Transverse colon (tissue), 4 donors: ENCODE measurements around the gene APOBEC3H. TPM values are rescaled to one million over a fixed set of nuclear protein-coding genes. Genes with fewer than 3 reads are reported as not detected.

Experiments used
- DNase-seq: peaks from one replicate; pipeline ENCODE4 v3.0.0-alpha.2; 2019
- H3K27ac ChIP-seq, 4 donors: fragments of 200-600 bp; sonication (generic); 2 replicates each; pipeline ENCODE4 v1.5.1; 2016 to 2018; ENCODE audit warnings: inconsistent platforms in 4 of 4
- H3K27me3 ChIP-seq: fragments of 200-600 bp; sonication (generic); 2 replicates; pipeline ENCODE4 v1.5.1; 2017; ENCODE audit warnings: inconsistent platforms
- H3K36me3 ChIP-seq, 4 donors: fragments of 200-600 bp; sonication (generic); 2 replicates each; pipeline ENCODE4 v1.5.1; 2017 to 2019; ENCODE audit warnings: inconsistent platforms in 4 of 4
- H3K4me1 ChIP-seq, 4 donors: fragments of 200-600 bp; sonication (generic); 2 replicates each; pipeline ENCODE4 v1.5.1; 2017 to 2020; ENCODE audit warnings: inconsistent platforms in 4 of 4
- H3K4me3 ChIP-seq, 4 donors: fragments of 200-600 bp; sonication (generic); 1 replicate in 1 of 4; 2 replicates in 3 of 4; pipeline versions ENCODE4 v1.5.1 to v1.6.1; 2017 to 2019; ENCODE audit warnings: inconsistent platforms in 4 of 4
- H3K9me3 ChIP-seq, 2 donors: fragments of 200-600 bp; sonication (generic); 2 replicates each; pipeline ENCODE4 v1.5.1; 2017 to 2019; ENCODE audit warnings: inconsistent platforms in 2 of 2
- EP300 ChIP-seq: sonication (generic); formaldehyde crosslinking; IDR thresholded peaks from one replicate; pipeline ENCODE4 v1.6.1; 2017; ENCODE audit warnings: antibody characterized with exemption, low read depth
- POLR2A ChIP-seq: fragments of 450-650 bp; IDR thresholded peaks from one replicate; pipeline ENCODE4 v1.6.1; 2016; ENCODE audit warnings: antibody characterized with exemption, mild to moderate bottlenecking, moderate library complexity
- POLR2AphosphoS5 ChIP-seq, 3 donors: sonication (generic); formaldehyde crosslinking; IDR thresholded peaks; one replicate each; pipeline ENCODE4 v1.6.1; 2016; ENCODE audit warnings: antibody characterized with exemption in 3 of 3
- WGBS, 2 donors: methylation state at CpG; one replicate each; pipeline ENCODE4 v1.1.5; 2018; ENCODE audit warnings: low coverage in 1 of 2; 5-methylcytosine and 5-hydroxymethylcytosine counted together
- in situ Hi-C, 4 donors: fragments of 200-750 bp; cut with MboI; loops; one replicate each; pipeline versions ENCODE4 v1.15.0 to v1.15.1; 2017; ENCODE audit warnings: low sequenced_read_pairs in 3 of 4, low pct_ligation_motif_present in 1 of 4, low pct_unique_long_range_greater_than_20kb in 1 of 4
- intact Hi-C: fragments of 100-400 bp; cut with DNase I; formaldehyde crosslinking; loops from one replicate; pipeline ENCODE4 v1.15.1; 2023; ENCODE audit warnings: low total_unique reads
- total RNA-seq, 4 donors: library from RNA; depleted of rRNA; stranded (reverse); fragments of >200 nt; gene quantifications; one replicate each; pipeline ENCODE4 v1.1.0, GENCODE V29; 2016
- TF ChIP-seq, protein P1 (sequence below), 5 experiments: fragments of 200-600 bp in 3 of 5; fragments of 450-650 bp in 2 of 5; sonication (generic) in 3 of 5; IDR thresholded peaks; 1 replicate in 2 of 5; 2 replicates in 3 of 5; pipeline ENCODE4 v1.5.1; 2016 to 2017; ENCODE audit warnings: antibody characterized with exemption in 5 of 5, inconsistent platforms in 3 of 5, mild to moderate bottlenecking in 2 of 5, moderate library complexity in 1 of 5

Gene APOBEC3H
- total RNA-seq, 4 donors from 2014 or later = 0.41 to 2.1 TPM; not detected in 2

GRCh38 chr22:39130152-39130704, 33.2 kb downstream of the APOBEC3H start:
- no peaks in the 10 kb centered on the region for H3K36me3 ChIP-seq
- in situ Hi-C loops = no loop called here
- no peaks in the 10 kb centered on the region for H3K9me3 ChIP-seq
- no peak for TF ChIP-seq POLR2AphosphoS5 (IDR thresholded peaks at IDR 0.05)
- TF ChIP-seq, protein P1, sequence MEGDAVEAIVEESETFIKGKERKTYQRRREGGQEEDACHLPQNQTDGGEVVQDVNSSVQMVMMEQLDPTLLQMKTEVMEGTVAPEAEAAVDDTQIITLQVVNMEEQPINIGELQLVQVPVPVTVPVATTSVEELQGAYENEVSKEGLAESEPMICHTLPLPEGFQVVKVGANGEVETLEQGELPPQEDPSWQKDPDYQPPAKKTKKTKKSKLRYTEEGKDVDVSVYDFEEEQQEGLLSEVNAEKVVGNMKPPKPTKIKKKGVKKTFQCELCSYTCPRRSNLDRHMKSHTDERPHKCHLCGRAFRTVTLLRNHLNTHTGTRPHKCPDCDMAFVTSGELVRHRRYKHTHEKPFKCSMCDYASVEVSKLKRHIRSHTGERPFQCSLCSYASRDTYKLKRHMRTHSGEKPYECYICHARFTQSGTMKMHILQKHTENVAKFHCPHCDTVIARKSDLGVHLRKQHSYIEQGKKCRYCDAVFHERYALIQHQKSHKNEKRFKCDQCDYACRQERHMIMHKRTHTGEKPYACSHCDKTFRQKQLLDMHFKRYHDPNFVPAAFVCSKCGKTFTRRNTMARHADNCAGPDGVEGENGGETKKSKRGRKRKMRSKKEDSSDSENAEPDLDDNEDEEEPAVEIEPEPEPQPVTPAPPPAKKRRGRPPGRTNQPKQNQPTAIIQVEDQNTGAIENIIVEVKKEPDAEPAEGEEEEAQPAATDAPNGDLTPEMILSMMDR (IDR thresholded peaks at IDR 0.05) = no peak
- no peak for TF ChIP-seq EP300
- no peak for TF ChIP-seq POLR2A
- DNase-seq = no peak
- no peaks in the 10 kb centered on the region for H3K27me3 ChIP-seq
- intact Hi-C loops = loop anchor here (10.0 kb wide), 1 partner anchor 265 kb away; no protein-coding TSS in a partner anchor
- H3K4me3 ChIP-seq = no peak overlapping the region
- WGBS, 2 donors = 87 to 88% methylated on average over 3 to 8 of the region's 8 CpGs
- H3K4me1 ChIP-seq = peaks cover 9 to 29% (median 20%) of the 10 kb centered on the region in 4 donors
- peak overlapping the region in 1 of 4 donors; percentile 64 for H3K27ac ChIP-seq

- Histone ChIP-seq H3K4me1 (peaks cover 9 to 29% (median 20%) of the 10 kb centered on the region in 4 donors), H3K4me3 (no peak overlapping the region), H3K36me3 (no peaks in the 10 kb centered on the region), H3K27ac (peak overlapping the region; percentile 30 to 64 (median 48)), H3K27me3 (no peaks in the 10 kb centered on the region), H3K9me3 (no peaks in the 10 kb centered on the region)
- in situ Hi-C loops = no loop called here
- DNase-seq = no peak
- WGBS, 2 donors = 54 to 69% methylated on average over 4 to 22 of the region's 24 CpGs
- intact Hi-C loops = loop anchor here (10.0 kb wide), 1 partner anchor 266 kb away; no protein-coding TSS in a partner anchor
- no peak for TF ChIP-seq POLR2A
- no peak for TF ChIP-seq POLR2AphosphoS5 (IDR thresholded peaks at IDR 0.05)
- no peak for TF ChIP-seq EP300
- TF ChIP-seq, protein P1 (IDR thresholded peaks at IDR 0.05) = no peak
Observed at GRCh38 chr22:39130892-39131855, 34.1 kb downstream of the APOBEC3H start.

- no peak overlapping the region for H3K4me3 ChIP-seq
- no peak overlapping the region for H3K27ac ChIP-seq
- intact Hi-C loops = loop anchor here (10.0 kb wide), 1 partner anchor 267 kb away; no protein-coding TSS in a partner anchor
- no peak for DNase-seq
- no peaks in the 10 kb centered on the region for H3K27me3 ChIP-seq
- H3K4me1 ChIP-seq = peaks cover 9 to 29% (median 20%) of the 10 kb centered on the region in 4 donors
- H3K36me3 ChIP-seq = no peaks in the 10 kb centered on the region
- in situ Hi-C loops = no loop called here
- no peaks in the 10 kb centered on the region for H3K9me3 ChIP-seq
- no peak for TF ChIP-seq POLR2A
- TF ChIP-seq, protein P1 (IDR thresholded peaks at IDR 0.05) = no peak
- no peak for TF ChIP-seq POLR2AphosphoS5 (IDR thresholded peaks at IDR 0.05)
- TF ChIP-seq EP300 = no peak
- WGBS, 2 donors = 81% methylated on average over 6 of the region's 6 CpGs; no CpG with 5 or more reads in 1 of the 2 donors
Observed at GRCh38 chr22:39132281-39132680, 35.2 kb downstream of the APOBEC3H start.

DNA sequence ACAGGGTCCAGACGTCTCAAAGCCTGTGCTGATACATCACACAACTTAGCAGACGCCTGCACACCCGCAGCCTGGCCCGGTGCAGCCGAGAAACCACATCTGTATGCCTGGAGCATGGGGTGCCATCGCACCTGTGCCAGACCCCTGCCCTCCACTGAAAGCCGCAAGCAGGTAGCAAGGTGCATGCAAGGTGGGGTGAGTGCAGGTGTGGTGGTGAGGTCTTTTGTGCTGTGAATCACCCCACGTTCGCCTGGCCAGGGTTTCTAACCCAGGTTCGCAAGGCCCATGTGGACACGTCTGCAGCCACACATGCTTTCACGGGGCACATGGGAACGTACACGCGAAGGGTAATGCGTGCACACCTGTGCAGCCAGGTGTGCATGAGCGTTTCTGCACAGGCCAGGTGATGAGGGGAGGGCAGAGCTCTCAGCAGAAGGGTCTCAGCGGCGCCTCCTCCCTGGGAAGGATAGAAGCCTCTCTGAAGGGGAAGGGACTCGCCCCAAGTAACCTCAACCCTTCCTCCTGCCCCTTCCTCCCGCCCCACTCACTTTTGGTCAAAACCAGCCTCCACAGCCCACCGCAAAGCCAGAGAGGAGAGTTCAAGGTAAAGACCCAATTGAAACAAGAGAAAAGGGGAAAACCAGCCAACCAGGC, 36.0 kb downstream of the APOBEC3H start:
- in situ Hi-C loops = no loop called here
- H3K9me3 ChIP-seq = no peaks in the 10 kb centered on the region
- WGBS, 2 donors = 93% methylated on average over 22 of the region's 22 CpGs; no CpG with 5 or more reads in 1 of the 2 donors
- no peaks in the 10 kb centered on the region for H3K36me3 ChIP-seq
- H3K4me1 ChIP-seq = peaks cover 9 to 29% (median 20%) of the 10 kb centered on the region in 4 donors
- H3K4me3 ChIP-seq = no peak overlapping the region
- TF ChIP-seq, protein P1 (IDR thresholded peaks at IDR 0.05) = no peak
- TF ChIP-seq POLR2A (no peak), POLR2AphosphoS5 (IDR thresholded peaks at IDR 0.05) (no peak), EP300 (no peak)
- H3K27me3 ChIP-seq = no peaks in the 10 kb centered on the region
- intact Hi-C loops = loop anchor here (10.0 kb wide), 1 partner anchor 268 kb away; no protein-coding TSS in a partner anchor
- no peak overlapping the region for H3K27ac ChIP-seq
- DNase-seq = no peak
